ENCODE data around the gene RBM6. TPM values are rescaled to one million over a fixed set of nuclear protein-coding genes. Genes with fewer than 3 reads are reported as not detected.

RBM6 gene
- total RNA-seq, 1 experiment from 2014 or later, result 90.7 TPM

GRCh38 chr3:50125541-50126286, 185.8 kb downstream of the RBM6 start:
- H3K79me2 ChIP-seq (ENCODE audit: insufficient read depth, low read length), result no peaks in the 10 kb centered on the region
- peak overlapping the region in 1 of 2 experiments; percentile 26; a peak in 2 of 5 replicates for H3K4me3 Mint-ChIP-seq
- no peaks in the 10 kb centered on the region for H3K27me3 ChIP-seq (ENCODE audit: insufficient read depth, low read length)
- H3K4me1 ChIP-seq (ENCODE audit: insufficient read depth, low read length), result peaks cover 4% of the 10 kb centered on the region; the same call in 1 of the 2 replicates
- H4K8ac ChIP-seq (replicated peaks; ENCODE audit: insufficient read length, low read depth, low read length), result no peak overlapping the region
- no peaks in the 10 kb centered on the region for H3K9me3 ChIP-seq (ENCODE audit: control insufficient read depth, low read depth, low read length)
- peaks cover 4% of the 10 kb centered on the region; the same call in 1 of the 2 replicates for H3K27me3 Mint-ChIP-seq (ENCODE audit: low read depth)
- H3K27ac ChIP-seq (ENCODE audit: insufficient read length, low read depth, low read length), result no peak overlapping the region
- no peak for DNase-seq
- no peaks in the 10 kb centered on the region for H3K9me3 Mint-ChIP-seq
- H3K18ac ChIP-seq (ENCODE audit: insufficient read length, low read depth, low read length), result no peak overlapping the region
- no peak overlapping the region for H2BK120ac ChIP-seq (ENCODE audit: low read depth, low read length, poor library complexity, severe bottlenecking)
- no peak overlapping the region for H3K4ac ChIP-seq (ENCODE audit: low read depth, low read length)
- no peak overlapping the region for H2AFZ ChIP-seq (ENCODE audit: low read length)
- no peak overlapping the region for H3K4me2 ChIP-seq (ENCODE audit: insufficient read depth, insufficient read length, low read length)
- no peak overlapping the region for H2AK5ac ChIP-seq (ENCODE audit: insufficient read length, low read length)
- H4K5ac ChIP-seq (ENCODE audit: insufficient read length, low read depth, low read length), result no peak overlapping the region
- no peak overlapping the region for H2BK5ac ChIP-seq (ENCODE audit: insufficient read length, low read length)
- H3K79me1 ChIP-seq (ENCODE audit: insufficient read depth, low read depth, low read length, poor library complexity, severe bottlenecking), result no peaks in the 10 kb centered on the region
- no peak overlapping the region for H2BK12ac ChIP-seq (ENCODE audit: insufficient read length, low read depth, low read length)
- no peaks in the 10 kb centered on the region for H3K23me2 ChIP-seq (ENCODE audit: insufficient read length, low read depth, low read length, poor library complexity, severe bottlenecking)
- no peak overlapping the region for H3K56ac ChIP-seq (ENCODE audit: insufficient read length, low read depth, low read length)
- no peak overlapping the region for H3K23ac ChIP-seq (ENCODE audit: insufficient read length, low read depth, low read length)
- no peak overlapping the region for H3K9ac ChIP-seq (ENCODE audit: extremely low read depth, insufficient read length, low read length)
- H4K91ac ChIP-seq (ENCODE audit: insufficient read length, low read depth, low read length), result no peak overlapping the region
- no peak overlapping the region for H3T11ph ChIP-seq (ENCODE audit: low read length)
- no peaks in the 10 kb centered on the region; a peak in 1 of 7 replicates for H3K36me3 Mint-ChIP-seq (ENCODE audit: insufficient read depth in 1 of 3, low read depth in 3 of 3)
- no peaks in the 10 kb centered on the region for H4K20me1 ChIP-seq (ENCODE audit: control insufficient read depth, insufficient read depth, insufficient read length)
- no peak overlapping the region for H2BK15ac ChIP-seq (ENCODE audit: low read depth, low read length)
- H3K4me1 Mint-ChIP-seq, result peaks cover 27 to 41% of the 10 kb centered on the region in 2 experiments
- peak overlapping the region in 2 of 3 experiments; percentile 57 to 87; a peak in 5 of 7 replicates for H3K27ac Mint-ChIP-seq
- no peak overlapping the region for H2BK20ac ChIP-seq (ENCODE audit: low read depth, low read length, poor library complexity, severe bottlenecking)
- TF ChIP-seq CTCF (conservative IDR thresholded peaks at IDR 0.05), result no peak
- H3K14ac ChIP-seq (ENCODE audit: insufficient read depth, low read length), result no peak overlapping the region
- no CpG with 5 or more reads among the region's 9 CpGs for WGBS (ENCODE audit: extremely low coverage, insufficient read length, low lambda C conversion rate)
